ENCODE measurements around the gene HLA-F.

HLA-F gene

GRCh38 chr6:29723262-29723665, at the start of gene HLA-F:
Gene HLA-F (plus strand): TSS chr6:29723434. CDS start chr6:29723464, 30 bp downstream.
- peak; percentile 77 for DNase-seq

- no peak for DNase-seq
Measured at GRCh38 chr6:29674008-29674407, 49.2 kb upstream of the HLA-F start.

- no peak for DNase-seq
Measured at GRCh38 chr6:29675561-29675960, 47.7 kb upstream of the HLA-F start.

- no peak for DNase-seq
Measured at GRCh38 chr6:29676981-29677601, 46.1 kb upstream of the HLA-F start.

- DNase-seq, result no peak
Measured at GRCh38 chr6:29678114-29678513, 45.1 kb upstream of the HLA-F start.

GRCh38 chr6:29679962-29680361, 43.3 kb upstream of the HLA-F start:
- DNase-seq, result no peak

- no peak for DNase-seq
Measured at GRCh38 chr6:29680416-29680815, 42.8 kb upstream of the HLA-F start.

GRCh38 chr6:29680904-29681303, 42.3 kb upstream of the HLA-F start, which contains the start of gene ZFP57:
Gene ZFP57 (minus strand): TSS chr6:29681152. CDS start chr6:29677003, 4,149 bp downstream.
- DNase-seq, result no peak

- DNase-seq, result no peak
Measured at GRCh38 chr6:29681811-29682210, 41.4 kb upstream of the HLA-F start.

GRCh38 chr6:29685718-29686326, 37.4 kb upstream of the HLA-F start:
- DNase-seq, result no peak

GRCh38 chr6:29694637-29695036, 28.6 kb upstream of the HLA-F start:
- DNase-seq, result no peak

GRCh38 chr6:29696147-29697125, 26.8 kb upstream of the HLA-F start:
- DNase-seq, result no peak

- DNase-seq, result peak; percentile 65
Measured at GRCh38 chr6:29702519-29703103, 20.6 kb upstream of the HLA-F start.

GRCh38 chr6:29705389-29706231, 17.6 kb upstream of the HLA-F start:
- no peak for DNase-seq

- DNase-seq, result peak; percentile 70
Measured at GRCh38 chr6:29708432-29709179, 14.6 kb upstream of the HLA-F start.

GRCh38 chr6:29709188-29709587, 14.0 kb upstream of the HLA-F start:
- DNase-seq, result no peak

- DNase-seq, result no peak
Measured at GRCh38 chr6:29710281-29710941, 12.8 kb upstream of the HLA-F start.

- no peak for DNase-seq
Measured at GRCh38 chr6:29720863-29721262, 2.4 kb upstream of the HLA-F start.

- DNase-seq, result peak; percentile 60
Measured at GRCh38 chr6:29723666-29724588, 693 bp downstream of the HLA-F start.
